Pancreas (tissue), 10 donors: Measurements from ENCODE around the gene GNAQ. TPM values are rescaled to one million over a fixed set of nuclear protein-coding genes. Genes with fewer than 3 reads are reported as not detected.

Source experiments
- ATAC-seq, 4 donors: fragments of 200-7000 bp; cut with Tn5 transposase; one replicate each; pipeline versions ENCODE4 v1.8.0 to v1.9.1; 2020; ENCODE audit warnings: mild to moderate bottlenecking in 4 of 4, moderate library complexity in 4 of 4
- DNase-seq, 6 donors: peaks; one replicate each; pipeline ENCODE4 v3.0.0-alpha.2; 2020
- FAIRE-seq: peaks from 2 replicates; lab custom pipeline; 2012; peaks lifted over from hg19 to GRCh38; lab: Jason Lieb, UNC
- H3K27ac ChIP-seq, 4 donors: fragments of 200-600 bp; sonication (generic); 1 replicate in 3 of 4; 2 replicates in 1 of 4; pipeline versions ENCODE4 v1.5.0 to v1.8.0; 2020
- H3K27me3 ChIP-seq, 4 donors: fragments of 200-600 bp; one replicate each; pipeline ENCODE4 v1.8.0; 2021
- H3K36me3 ChIP-seq, 3 donors: fragments of 200-600 bp; sonication (generic) in 1 of 3; one replicate each; pipeline versions ENCODE4 v1.5.0 to v1.8.0; 2020 to 2021
- H3K4me1 ChIP-seq, 3 donors: fragments of 200-600 bp; one replicate each; pipeline ENCODE4 v1.8.0; 2021
- H3K4me3 ChIP-seq, 4 donors: fragments of 200-600 bp; sonication (generic) in 2 of 4; one replicate each; pipeline versions ENCODE4 v1.5.0 to v1.8.0; 2020 to 2021
- H3K9me3 ChIP-seq, 4 donors: fragments of 200-600 bp; one replicate each; pipeline ENCODE4 v1.8.0; 2021
- CTCF ChIP-seq, 4 donors: fragments of 200-600 bp; sonication (generic) in 3 of 4; IDR thresholded peaks; one replicate each; pipeline versions ENCODE4 v1.5.0 to v1.8.0; 2021; ENCODE audit warnings: antibody characterized with exemption in 4 of 4
- WGBS, 2 donors: extraction: QIAGEN DNeasy Blood & Tissue Kit; methylation state at CpG; one replicate each; pipeline ENCODE4 v1.1.7; 2013; 5-methylcytosine and 5-hydroxymethylcytosine counted together
- intact Hi-C, 3 donors: fragments of 100-400 bp; cut with DNase I; formaldehyde crosslinking; loops; one replicate each; pipeline versions ENCODE4 v1.11.1 to v1.14.2; 2022
- polyA plus RNA-seq, 2 donors: library from polyadenylated mRNA; stranded (reverse); fragments of 200-250 nt; gene quantifications; one replicate each; pipeline ENCODE4 v1.2.3, GENCODE V29; 2013
- total RNA-seq, 6 donors: library from RNA; stranded (reverse); fragmentation: NEBNext Ultra II Directional in 4 of 6; extraction: Animal tissue kit (Norgen Biotek cat#: 25700) in 4 of 6; gene quantifications; one replicate each; pipeline versions ENCODE4 v1.2.1 to v1.2.4, GENCODE V29; 2021 to 2023
- donor health status: healthy with polysubstance abuse.
- donor health status: DM: no; HTN: no; CAD: no; lungs with moderate emphysema.
- donor health status: DM: no; HTN: no; CAD: no.
- donor health status: control.
- donor health status: control.
- donor health status: Bipolar disorder and iron deficiency.
- donor health status: DM: yes; HTN: yes; CAD: no.
- donor health status: DM: no; HTN: no; CAD: no.
- donor health status: DM: no; HTN: no; CAD: no.
- donor health status: DM: yes; HTN: yes; CAD: no.

Gene GNAQ
- total and polyA plus RNA-seq, 8 donors = 6.7 to 33.8 (median 18.2) TPM

DNA sequence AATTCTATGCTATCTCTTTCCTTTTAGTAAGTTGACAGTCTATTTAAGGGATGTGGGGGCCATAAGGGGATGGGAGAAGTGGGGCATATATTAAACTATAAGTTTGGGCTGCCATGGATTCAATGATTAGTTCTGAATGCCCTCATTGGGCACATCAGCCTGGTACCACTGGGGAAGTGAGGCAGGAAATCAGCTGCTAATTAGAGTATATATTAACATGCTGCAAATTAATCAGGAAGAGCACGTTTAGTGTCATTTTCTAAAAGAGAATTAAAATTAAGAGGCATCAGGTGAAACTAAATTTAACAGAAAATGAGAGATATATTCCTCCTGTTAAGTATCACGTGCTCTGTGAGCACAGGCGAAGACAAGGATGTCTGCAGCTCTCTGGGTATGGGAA lies 260.4 kb downstream of the GNAQ start:
- intact Hi-C loops = no loop called here
- Histone ChIP-seq H3K4me1 (no peaks in the 10 kb centered on the region), H3K9me3 (no peaks in the 10 kb centered on the region), H3K27ac (no peak overlapping the region), H3K36me3 (no peaks in the 10 kb centered on the region), H3K4me3 (no peak overlapping the region), H3K27me3 (no peaks in the 10 kb centered on the region)
- DNase-seq = no peak
- TF ChIP-seq CTCF (IDR thresholded peaks at IDR 0.05) = no peak
- no peak for FAIRE-seq
- no peak for ATAC-seq
- WGBS, 2 donors = 89 to 97% methylated on average over 3 of the region's 3 CpGs

DNA sequence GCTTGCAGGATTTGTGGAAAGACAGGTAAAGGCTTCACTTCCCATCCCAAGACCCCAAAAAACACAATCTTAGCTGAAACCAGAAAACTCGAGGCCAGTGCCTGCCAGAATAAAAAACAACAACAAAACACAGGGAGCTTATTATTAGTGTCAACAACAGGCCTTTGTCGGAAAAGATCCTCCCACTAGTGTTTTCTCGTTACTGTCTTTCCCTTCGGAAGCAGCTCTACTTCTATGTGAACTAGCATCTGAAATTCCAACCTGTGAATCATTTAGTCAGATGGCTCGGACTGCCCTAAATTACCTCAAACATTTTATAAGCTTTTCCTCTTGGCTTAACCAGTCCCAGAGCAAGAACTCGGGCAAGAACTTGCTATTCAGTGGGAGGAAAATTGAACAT lies 261.3 kb downstream of the GNAQ start:
- ATAC-seq (no peak), FAIRE-seq (no peak)
- H3K27ac ChIP-seq = no peak overlapping the region

DNA sequence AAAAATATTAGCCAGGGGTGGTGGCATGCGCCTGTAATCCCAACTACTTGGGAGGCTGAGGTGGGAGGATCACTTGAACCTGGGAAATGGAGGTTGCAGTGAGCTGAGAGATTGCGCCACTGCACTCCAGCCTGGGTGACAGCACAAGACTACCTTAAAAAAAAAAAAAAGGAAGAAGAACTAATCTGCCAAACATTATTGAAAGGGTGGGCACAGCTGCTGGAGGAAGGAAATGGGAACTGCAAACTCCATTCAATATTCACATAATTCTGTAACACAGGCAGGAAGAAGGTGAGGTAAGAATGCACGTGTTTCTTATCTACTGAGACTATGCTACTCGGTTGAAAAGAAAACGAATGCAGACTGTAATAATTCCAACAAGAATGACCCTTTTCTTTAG lies 262.4 kb downstream of the GNAQ start:
- WGBS, 2 donors = 82 to 87% methylated on average over 5 of the region's 5 CpGs
- TF ChIP-seq CTCF (IDR thresholded peaks at IDR 0.05) = no peak
- Histone ChIP-seq H3K27me3 (no peaks in the 10 kb centered on the region), H3K36me3 (no peaks in the 10 kb centered on the region), H3K4me1 (no peaks in the 10 kb centered on the region), H3K9me3 (no peaks in the 10 kb centered on the region), H3K4me3 (no peak overlapping the region), H3K27ac (no peak overlapping the region)
- FAIRE-seq = no peak
- DNase-seq = no peak
- intact Hi-C loops = no loop called here
- ATAC-seq = peak in 1 of 4 donors; percentile 15

More for the DNA sequence above, 261.3 kb downstream of the GNAQ start:
- no peaks in the 10 kb centered on the region for H3K27me3 ChIP-seq
- WGBS, 2 donors = 91 to 92% methylated on average over 6 of the region's 6 CpGs
- no peaks in the 10 kb centered on the region for H3K9me3 ChIP-seq
- DNase-seq = no peak
- no peak overlapping the region for H3K4me3 ChIP-seq
- no peaks in the 10 kb centered on the region for H3K36me3 ChIP-seq
- no peaks in the 10 kb centered on the region for H3K4me1 ChIP-seq
- intact Hi-C loops = no loop called here
- no peak for TF ChIP-seq CTCF (IDR thresholded peaks at IDR 0.05)

DNA sequence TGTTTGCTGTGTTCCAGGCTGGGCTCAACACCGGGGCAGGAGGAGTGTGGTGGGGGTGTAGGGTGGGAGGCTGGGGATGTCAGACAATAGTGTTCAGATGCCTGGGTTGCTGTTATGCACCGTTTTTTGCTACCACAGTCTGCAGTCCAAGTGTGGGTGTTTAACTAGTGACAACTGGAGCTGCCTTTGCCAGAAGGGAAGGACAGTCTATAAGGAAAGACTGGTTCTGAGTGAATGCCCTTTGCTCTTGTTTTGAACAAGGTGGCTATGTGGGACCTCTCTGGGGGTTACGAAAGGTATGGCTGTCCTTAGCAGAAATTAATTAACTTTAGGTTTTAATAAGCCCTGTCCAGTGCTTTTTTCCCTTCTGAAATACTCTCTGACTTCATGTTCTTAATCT lies 265.0 kb downstream of the GNAQ start:
- no peak overlapping the region for H3K27ac ChIP-seq
- FAIRE-seq = no peak
- H3K4me3 ChIP-seq = no peak overlapping the region
- DNase-seq = no peak
- no peak for TF ChIP-seq CTCF (IDR thresholded peaks at IDR 0.05)
- H3K36me3 ChIP-seq = no peaks in the 10 kb centered on the region
- no peaks in the 10 kb centered on the region for H3K9me3 ChIP-seq
- ATAC-seq = no peak
- WGBS, 2 donors = 65 to 71% methylated on average over 3 of the region's 3 CpGs
- intact Hi-C loops = no loop called here
- H3K27me3 ChIP-seq = no peaks in the 10 kb centered on the region
- peaks cover 0 to 5% (median 0%) of the 10 kb centered on the region in 3 donors for H3K4me1 ChIP-seq

- Histone ChIP-seq H3K4me1 (peaks cover 0 to 5% (median 0%) of the 10 kb centered on the region in 3 donors), H3K27me3 (no peaks in the 10 kb centered on the region), H3K4me3 (no peak overlapping the region), H3K36me3 (no peaks in the 10 kb centered on the region), H3K27ac (no peak overlapping the region), H3K9me3 (no peaks in the 10 kb centered on the region)
- WGBS, 2 donors = 86 to 87% methylated on average over 2 of the region's 2 CpGs
- no peak for TF ChIP-seq CTCF (IDR thresholded peaks at IDR 0.05)
- no peak for ATAC-seq
- FAIRE-seq = no peak
- DNase-seq = no peak
- intact Hi-C loops = no loop called here
These were observed 265.8 kb downstream of the GNAQ start for GRCh38 chr9:77765781-77766259.
